Vagina (tissue), 2 donors: ENCODE data around the gene LPAR5. TPM values are rescaled to one million over a fixed set of nuclear protein-coding genes. Genes with fewer than 3 reads are reported as not detected.
"Not testable (repeated sequence)": the region's sequence is repeated elsewhere in the genome, so short reads cannot be mapped to it uniquely, and the experiment has no call there.

ENCODE experiments used
- DNase-seq, 2 donors: peaks; one replicate each; pipeline ENCODE4 v3.0.0-alpha.2; 2017; ENCODE audit errors: extremely low spot score in 2 of 2
- H3K27ac ChIP-seq: fragments of 200-600 bp; sonication (generic); one replicate; pipeline ENCODE4 v1.5.1; 2019
- H3K27me3 ChIP-seq: fragments of 200-600 bp; sonication (generic); one replicate; pipeline ENCODE4 v1.5.1; 2019
- H3K36me3 ChIP-seq, 2 donors: fragments of 200-600 bp; sonication (generic); one replicate each; pipeline ENCODE4 v1.5.1; 2017 to 2019
- H3K4me1 ChIP-seq: fragments of 200-600 bp; sonication (generic); one replicate; pipeline ENCODE4 v1.5.1; 2019
- H3K4me3 ChIP-seq, 2 donors: fragments of 200-600 bp; sonication (generic); 1 replicate in 1 of 2; 2 replicates in 1 of 2; pipeline ENCODE4 v1.5.1; 2016 to 2019
- H3K9me3 ChIP-seq: fragments of 200-600 bp; sonication (generic); one replicate; pipeline ENCODE4 v1.5.1; 2019
- CTCF ChIP-seq, 3 experiments: fragments of 450-650 bp in 2 of 3; fragments of 200-600 bp in 1 of 3; sonication (generic) in 1 of 3; IDR thresholded peaks; one replicate each; pipeline ENCODE4 v1.5.1; 2017 to 2019; ENCODE audit warnings: antibody characterized with exemption in 3 of 3, mild to moderate bottlenecking in 2 of 3, moderate library complexity in 2 of 3
- POLR2A ChIP-seq, 2 donors: fragments of 450-650 bp; IDR thresholded peaks; one replicate each; pipeline ENCODE4 v1.6.1; 2017; ENCODE audit warnings: antibody characterized with exemption in 2 of 2, mild to moderate bottlenecking in 2 of 2, moderate library complexity in 2 of 2
- POLR2AphosphoS5 ChIP-seq, 2 donors: sonication (generic); formaldehyde crosslinking; IDR thresholded peaks; one replicate each; pipeline ENCODE4 v1.9.0; 2017; ENCODE audit warnings: antibody characterized with exemption in 2 of 2, mild to moderate bottlenecking in 2 of 2, low read depth in 1 of 2; ENCODE audit not compliant: insufficient read depth in 1 of 2
- intact Hi-C: fragments of 100-400 bp; cut with DNase I; formaldehyde crosslinking; loops from one replicate; pipeline ENCODE4 v1.15.1; 2023
- total RNA-seq: library from RNA; depleted of rRNA; stranded (reverse); fragments of >200 nt; gene quantifications from one replicate; pipeline ENCODE4 v1.2.3, GENCODE V29; 2016

LPAR5 gene
- total RNA-seq, 1 donor from 2014 or later, result 7.4 TPM

- peak overlapping the region; percentile 99 for H3K27ac ChIP-seq
- no peak overlapping the region for H3K4me3 ChIP-seq
- no peaks in the 10 kb centered on the region for H3K27me3 ChIP-seq
- no peak for TF ChIP-seq CTCF (IDR thresholded peaks at IDR 0.05)
- no peak for TF ChIP-seq POLR2A (IDR thresholded peaks at IDR 0.05)
- no peak for TF ChIP-seq POLR2AphosphoS5 (IDR thresholded peaks at IDR 0.05; ENCODE audit: insufficient read depth in 1 of 2, low read depth in 1 of 2)
- H3K9me3 ChIP-seq, result no peaks in the 10 kb centered on the region
- H3K4me1 ChIP-seq, result peaks cover 43% of the 10 kb centered on the region
- no peak for DNase-seq
- H3K36me3 ChIP-seq, result peaks cover 26 to 48% of the 10 kb centered on the region in 2 donors
- intact Hi-C loops, result no loop called here
Observed at GRCh38 chr12:6602526-6602925, 33.2 kb downstream of the LPAR5 start.

GRCh38 chr12:6595673-6596072 is 40.1 kb downstream of the LPAR5 start:
- DNase-seq, H3K4me3 ChIP-seq, H3K27me3 ChIP-seq, H3K4me1 ChIP-seq, H3K9me3 ChIP-seq, intact Hi-C loops, H3K27ac ChIP-seq: not testable (repeated sequence)
- peaks cover 24 to 99% of the 10 kb centered on the region in 2 donors for H3K36me3 ChIP-seq

GRCh38 chr12:6592087-6592486 is 43.7 kb downstream of the LPAR5 start:
- TF ChIP-seq CTCF (IDR thresholded peaks at IDR 0.05) (no peak), POLR2AphosphoS5 (IDR thresholded peaks at IDR 0.05; ENCODE audit: insufficient read depth in 1 of 2, low read depth in 1 of 2) (no peak), POLR2A (IDR thresholded peaks at IDR 0.05) (no peak)
- Histone ChIP-seq H3K27me3 (no peaks in the 10 kb centered on the region), H3K36me3 (peaks cover 3 to 97% of the 10 kb centered on the region in 2 donors), H3K27ac (no peak overlapping the region), H3K9me3 (no peaks in the 10 kb centered on the region), H3K4me3 (no peak overlapping the region), H3K4me1 (no peaks in the 10 kb centered on the region)
- intact Hi-C loops, result no loop called here
- DNase-seq, result no peak

GRCh38 chr12:6586569-6586968 is 49.2 kb downstream of the LPAR5 start:
- intact Hi-C loops, H3K27me3 ChIP-seq, H3K9me3 ChIP-seq, H3K4me3 ChIP-seq, H3K27ac ChIP-seq, H3K4me1 ChIP-seq, DNase-seq: not testable (repeated sequence)
- peaks cover 0 to 97% of the 10 kb centered on the region in 2 donors for H3K36me3 ChIP-seq

GRCh38 chr12:6584293-6584692 is 51.5 kb downstream of the LPAR5 start:
- DNase-seq, result no peak
- no peak overlapping the region for H3K4me3 ChIP-seq
- no peak overlapping the region for H3K27ac ChIP-seq
- no peaks in the 10 kb centered on the region for H3K4me1 ChIP-seq
- TF ChIP-seq CTCF (IDR thresholded peaks at IDR 0.05) (no peak), POLR2A (IDR thresholded peaks at IDR 0.05) (no peak), POLR2AphosphoS5 (IDR thresholded peaks at IDR 0.05; ENCODE audit: insufficient read depth in 1 of 2, low read depth in 1 of 2) (no peak)
- no peaks in the 10 kb centered on the region for H3K9me3 ChIP-seq
- peaks cover 0 to 94% of the 10 kb centered on the region in 2 donors for H3K36me3 ChIP-seq
- H3K27me3 ChIP-seq, result no peaks in the 10 kb centered on the region
- intact Hi-C loops, result no loop called here

- no peak overlapping the region for H3K4me3 ChIP-seq
- H3K4me1 ChIP-seq, result no peaks in the 10 kb centered on the region
- no peak overlapping the region for H3K27ac ChIP-seq
- intact Hi-C loops, result no loop called here
- no peak for TF ChIP-seq CTCF (IDR thresholded peaks at IDR 0.05)
- no peak for TF ChIP-seq POLR2AphosphoS5 (IDR thresholded peaks at IDR 0.05; ENCODE audit: insufficient read depth in 1 of 2, low read depth in 1 of 2)
- no peak for TF ChIP-seq POLR2A (IDR thresholded peaks at IDR 0.05)
- no peak for DNase-seq
- H3K9me3 ChIP-seq, result no peaks in the 10 kb centered on the region
- no peaks in the 10 kb centered on the region for H3K27me3 ChIP-seq
- peaks cover 4 to 96% of the 10 kb centered on the region in 2 donors for H3K36me3 ChIP-seq
Observed at GRCh38 chr12:6582959-6583358, 52.8 kb downstream of the LPAR5 start.
